ENCODE data around the gene ZNF320.
"Not testable (repeated sequence)": the region's sequence is repeated elsewhere in the genome, so short reads cannot be mapped to it uniquely, and the experiment has no call there.

The ZNF320 gene

GRCh38 chr19:52897138-52897935 is at the start of gene ZNF320:
ZNF320 (minus strand) TSS chr19:52897635; CDS start chr19:52890255, 7,380 bp downstream.
- in situ Hi-C loops (cut with MboI; ENCODE audit: low sequenced_read_pairs), result no loop called here

GRCh38 chr19:52946322-52947310 is 49.2 kb upstream of the ZNF320 start:
- in situ Hi-C loops (cut with MboI; ENCODE audit: low sequenced_read_pairs), result no loop called here

- in situ Hi-C loops (cut with MboI; ENCODE audit: low sequenced_read_pairs), result no loop called here
These were observed 48.4 kb upstream of the ZNF320 start for GRCh38 chr19:52945652-52946321.

GRCh38 chr19:52944703-52945493 is 47.5 kb upstream of the ZNF320 start:
- in situ Hi-C loops (cut with MboI; ENCODE audit: low sequenced_read_pairs), result not testable (repeated sequence)

- in situ Hi-C loops (cut with MboI; ENCODE audit: low sequenced_read_pairs), result no loop called here
These were observed 46.6 kb upstream of the ZNF320 start for GRCh38 chr19:52943884-52944643.

GRCh38 chr19:52943134-52943883 is 45.9 kb upstream of the ZNF320 start:
- in situ Hi-C loops (cut with MboI; ENCODE audit: low sequenced_read_pairs), result no loop called here

- in situ Hi-C loops (cut with MboI; ENCODE audit: low sequenced_read_pairs), result no loop called here
These were observed 45.1 kb upstream of the ZNF320 start for GRCh38 chr19:52942386-52943133.

- in situ Hi-C loops (cut with MboI; ENCODE audit: low sequenced_read_pairs), result no loop called here
These were observed 44.5 kb upstream of the ZNF320 start for GRCh38 chr19:52941941-52942385.

GRCh38 chr19:52941523-52941922 is 44.1 kb upstream of the ZNF320 start:
- in situ Hi-C loops (cut with MboI; ENCODE audit: low sequenced_read_pairs), result not testable (repeated sequence)

- in situ Hi-C loops (cut with MboI; ENCODE audit: low sequenced_read_pairs), result not testable (repeated sequence)
These were observed 43.5 kb upstream of the ZNF320 start for GRCh38 chr19:52940905-52941304.

- in situ Hi-C loops (cut with MboI; ENCODE audit: low sequenced_read_pairs), result no loop called here
These were observed 41.3 kb upstream of the ZNF320 start for GRCh38 chr19:52938761-52939160.

GRCh38 chr19:52936954-52937325 is 39.5 kb upstream of the ZNF320 start:
- in situ Hi-C loops (cut with MboI; ENCODE audit: low sequenced_read_pairs), result no loop called here

GRCh38 chr19:52936151-52936953 is 38.9 kb upstream of the ZNF320 start:
- in situ Hi-C loops (cut with MboI; ENCODE audit: low sequenced_read_pairs), result no loop called here

GRCh38 chr19:52935434-52935833 is 38.0 kb upstream of the ZNF320 start:
- in situ Hi-C loops (cut with MboI; ENCODE audit: low sequenced_read_pairs), result no loop called here

- in situ Hi-C loops (cut with MboI; ENCODE audit: low sequenced_read_pairs), result not testable (repeated sequence)
These were observed 27.2 kb upstream of the ZNF320 start for GRCh38 chr19:52924641-52925040.

- in situ Hi-C loops (cut with MboI; ENCODE audit: low sequenced_read_pairs), result no loop called here
These were observed 26.6 kb upstream of the ZNF320 start for GRCh38 chr19:52923778-52924593.

All from HL-60/S4 (cell line).